ENCODE results near the gene APOBEC4.

Gene APOBEC4

DNA sequence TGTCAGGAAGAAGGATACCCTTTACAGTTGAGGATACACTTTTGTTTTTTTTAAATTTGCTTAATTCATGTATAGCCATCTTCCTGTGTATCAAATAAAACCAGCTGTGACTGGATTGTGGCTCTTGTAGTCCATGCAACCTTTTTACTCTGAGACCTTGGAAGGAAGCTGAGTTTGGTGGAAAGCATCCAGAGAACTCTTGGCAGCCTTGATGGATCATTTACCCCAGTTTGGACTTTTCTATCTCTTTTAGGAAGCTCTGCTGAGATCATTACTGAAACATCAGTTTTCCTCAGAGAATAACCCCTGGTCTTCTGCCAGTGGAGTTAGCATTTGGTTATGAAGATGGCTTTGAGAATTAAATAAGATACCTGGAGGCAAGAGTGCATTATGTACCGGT, 21.2 kb upstream of the APOBEC4 start:
- no peak for DNase-seq

DNA sequence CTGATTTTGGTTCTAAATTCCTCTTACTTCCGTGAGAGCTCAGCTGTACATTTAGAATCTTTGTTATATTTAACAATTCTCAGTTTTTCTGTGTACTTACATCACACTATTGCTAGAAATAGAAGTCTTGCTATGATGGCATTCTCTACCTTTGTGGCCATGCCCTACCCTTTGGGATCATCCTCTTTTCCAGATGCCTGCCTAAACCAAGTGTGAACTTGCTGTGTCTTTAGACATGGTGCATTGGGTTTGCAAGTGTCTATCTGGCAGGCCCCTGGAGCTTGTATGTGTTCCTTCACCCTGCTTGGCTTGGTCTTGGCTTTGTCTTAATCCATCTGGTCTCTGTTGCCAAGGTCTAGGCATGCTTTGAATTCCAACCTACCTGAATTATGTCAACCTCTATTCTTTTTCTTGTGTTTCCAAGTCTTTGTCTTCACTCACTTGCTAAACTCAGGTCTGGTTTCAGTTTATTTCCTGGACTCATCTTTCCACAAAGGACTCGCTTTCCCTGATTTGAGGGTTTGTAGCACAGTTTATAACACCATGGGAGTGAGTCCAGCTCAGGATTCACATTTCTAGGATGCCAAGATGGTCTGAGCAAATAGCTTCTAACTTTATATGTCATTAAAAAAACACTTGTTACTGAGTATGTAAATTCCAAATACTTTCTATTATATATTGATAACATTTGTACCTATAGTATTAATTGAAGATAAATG, 20.6 kb upstream of the APOBEC4 start:
- no peak for DNase-seq

DNA sequence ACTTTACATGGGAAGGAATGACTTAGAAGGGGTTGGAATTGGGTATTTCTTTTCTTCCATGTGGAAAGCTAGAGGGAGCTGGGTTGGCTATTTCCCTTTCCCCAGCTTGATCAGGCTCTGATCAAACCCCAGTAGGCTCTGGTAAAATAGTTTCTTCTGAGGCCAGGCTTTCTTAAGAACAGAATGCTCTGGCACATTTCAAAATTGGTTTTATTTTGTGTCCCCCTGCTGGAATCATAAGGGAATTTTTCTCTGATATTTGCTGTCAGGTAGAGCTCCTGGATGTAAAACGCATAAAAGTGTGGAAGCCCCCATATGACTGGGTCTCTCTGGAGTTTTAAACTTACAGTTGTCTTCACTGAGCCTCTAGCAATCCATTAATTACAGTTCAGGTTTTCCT, 17.1 kb upstream of the APOBEC4 start:
- no peak for DNase-seq

DNA sequence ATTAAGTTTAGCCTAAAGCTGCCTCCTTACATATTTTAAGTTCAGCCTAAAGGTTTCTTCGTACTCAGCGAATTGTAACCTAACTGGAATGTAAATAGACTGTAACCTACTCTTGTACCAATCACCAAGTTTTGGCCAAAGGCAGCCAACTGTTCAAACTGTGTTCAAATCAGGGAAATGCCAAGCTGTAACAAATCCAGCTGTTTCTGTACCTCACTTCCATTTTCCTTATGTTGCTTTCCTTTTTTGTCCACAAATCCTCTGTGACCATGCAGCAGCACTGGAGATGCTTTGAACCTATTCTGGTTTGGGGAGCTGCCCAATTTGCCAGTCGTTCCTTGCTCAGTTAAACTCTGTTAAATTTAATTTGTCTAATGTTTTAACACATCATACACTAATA, 3.2 kb upstream of the APOBEC4 start:
- no peak for DNase-seq

DNA sequence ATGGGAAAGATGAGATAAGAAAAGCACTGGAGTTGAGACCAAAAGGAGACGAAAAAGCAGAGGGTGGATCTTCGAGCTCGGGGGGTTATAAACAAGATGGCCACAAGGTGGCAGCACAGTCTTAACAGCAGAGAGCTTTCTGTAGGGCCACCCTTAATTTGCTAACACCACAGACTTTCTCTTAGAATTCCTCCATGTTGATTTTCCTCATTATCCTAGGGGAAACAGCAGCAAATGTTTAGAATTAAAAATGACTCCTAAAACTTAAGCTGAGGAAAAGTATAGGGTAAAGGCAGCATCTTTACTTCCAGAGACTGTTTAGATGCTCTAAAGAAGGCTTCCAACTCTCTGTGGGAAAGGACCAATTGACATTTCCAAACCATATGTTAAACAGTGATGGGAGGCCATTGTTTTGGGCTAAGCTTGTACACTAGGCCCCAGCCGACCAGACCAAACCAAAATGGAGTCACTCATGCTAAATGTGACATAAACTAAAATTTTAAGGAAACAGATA, 2.5 kb upstream of the APOBEC4 start:
- peak; percentile 88 for DNase-seq

DNA sequence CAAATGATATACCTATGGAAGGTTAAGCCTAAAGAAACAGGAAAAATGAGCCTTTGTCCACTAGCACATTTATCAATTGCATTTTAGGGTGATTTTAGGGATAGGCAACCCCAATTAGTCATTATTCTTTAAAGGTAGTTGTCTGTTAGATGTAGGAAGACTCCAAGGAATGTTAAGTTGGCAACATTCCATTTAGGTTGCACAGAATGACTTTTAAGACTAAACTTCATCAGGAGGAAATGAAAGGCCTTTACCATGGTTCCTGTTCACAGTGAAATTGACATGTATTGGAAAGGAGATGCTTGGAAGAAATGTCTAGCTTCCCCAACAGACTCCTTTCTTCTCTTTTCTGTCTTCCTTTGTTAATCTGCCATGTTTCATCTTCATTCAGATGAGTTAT, 1.6 kb upstream of the APOBEC4 start:
- no peak for DNase-seq

DNA sequence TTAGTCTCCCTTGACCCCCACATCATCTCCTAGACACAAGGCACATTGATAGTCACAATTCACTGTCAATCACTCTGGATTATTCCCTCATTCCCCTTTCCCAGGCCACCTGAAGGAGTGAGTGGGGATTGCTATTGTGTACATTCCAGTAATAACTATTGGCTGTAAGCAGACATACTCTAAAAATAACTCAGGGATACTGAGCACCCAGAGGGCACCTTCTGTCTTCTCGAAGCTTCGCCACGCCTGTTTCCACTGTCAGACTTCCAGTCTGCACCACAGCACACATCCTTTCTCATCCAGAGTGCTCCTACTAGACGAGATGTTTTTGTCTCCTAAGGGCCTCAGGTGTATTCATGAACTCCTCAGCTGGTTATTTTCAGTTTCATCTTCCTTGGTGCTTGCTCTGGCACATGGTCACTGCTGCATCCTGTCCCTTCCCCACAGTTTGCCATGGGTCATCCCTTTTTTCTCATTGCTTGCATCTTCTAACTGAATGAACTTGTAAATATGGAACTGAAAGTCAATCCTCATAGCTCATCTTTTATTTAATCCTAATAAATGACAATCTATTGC, 848 bp upstream of the APOBEC4 start:
- no peak for DNase-seq

DNA sequence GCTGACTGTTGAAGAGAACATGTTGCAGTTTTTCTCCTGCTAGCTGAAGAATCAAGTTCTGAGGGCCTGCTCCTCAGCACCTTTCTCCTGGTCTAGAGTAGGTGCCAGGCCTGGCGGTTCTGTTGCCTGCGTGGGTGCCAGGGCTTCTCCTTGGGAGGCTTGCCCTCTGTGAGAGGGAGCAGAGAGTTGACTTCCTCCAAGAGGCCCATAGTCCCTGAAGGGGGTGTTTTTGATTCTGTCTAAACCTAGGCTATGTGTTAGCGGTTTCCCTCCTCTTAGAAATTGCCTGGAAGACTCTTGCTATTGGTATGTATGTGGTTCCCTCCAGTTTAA, 312 bp upstream of the APOBEC4 start:
- DNase-seq, result peak; percentile 31

DNA sequence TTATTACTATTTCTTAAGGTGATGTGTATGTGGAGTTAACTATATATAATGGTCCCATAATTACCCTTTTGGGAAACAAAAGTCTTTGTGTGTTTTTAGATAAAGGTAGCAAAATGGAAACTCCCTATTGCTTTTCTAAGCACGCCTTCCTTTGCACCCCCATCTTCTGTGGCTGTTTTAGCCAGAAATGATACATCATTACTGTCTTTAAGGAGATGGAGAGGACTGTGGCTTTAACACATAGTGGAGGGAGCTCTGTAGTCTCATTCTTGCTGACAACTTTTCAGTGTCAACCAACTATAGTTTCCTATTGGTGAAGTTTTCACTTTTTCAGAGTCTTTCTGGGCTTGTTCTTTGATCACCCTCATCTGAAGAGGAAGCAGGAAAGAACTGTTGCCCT, 1.0 kb downstream of the APOBEC4 start:
- no peak for DNase-seq

DNA sequence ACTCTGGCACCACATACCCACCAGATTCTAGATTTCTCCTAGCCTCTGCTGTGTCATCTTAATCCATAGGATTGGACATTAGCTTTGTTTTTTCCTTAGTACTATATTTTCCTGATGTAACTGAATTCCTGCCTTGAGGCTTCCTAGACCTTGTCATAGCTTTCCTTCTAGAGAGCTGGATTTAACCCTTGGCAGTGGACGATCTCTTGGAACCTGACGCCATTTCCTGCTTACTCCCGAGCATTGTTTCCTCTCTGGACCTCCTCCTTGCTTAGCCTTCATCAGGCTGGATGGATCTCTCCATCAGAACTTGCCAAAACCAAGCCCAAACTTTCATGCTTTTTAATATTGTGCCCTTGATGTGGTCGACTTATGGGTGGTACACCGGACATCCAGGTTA, 1.5 kb downstream of the APOBEC4 start:
- no peak for DNase-seq

DNA sequence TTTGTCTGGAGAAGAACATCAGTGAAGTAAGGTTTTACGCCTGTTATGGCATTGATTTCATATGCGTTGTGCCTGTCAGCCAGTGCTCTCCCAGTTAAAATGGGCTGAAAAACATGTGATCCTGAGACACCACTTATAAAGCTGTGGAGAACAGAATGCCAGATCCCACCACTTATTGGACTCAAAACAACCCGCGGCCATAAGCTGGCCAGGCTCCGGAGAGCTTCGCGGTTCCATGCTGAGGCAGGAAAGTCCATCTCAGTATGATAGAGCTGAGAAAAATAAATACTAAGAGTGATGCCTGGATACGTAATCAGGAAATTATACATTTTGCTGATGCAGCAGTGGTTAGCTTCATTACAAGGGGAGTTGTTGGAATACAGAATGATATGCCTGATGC, 5.1 kb downstream of the APOBEC4 start:
- no peak for DNase-seq

DNA sequence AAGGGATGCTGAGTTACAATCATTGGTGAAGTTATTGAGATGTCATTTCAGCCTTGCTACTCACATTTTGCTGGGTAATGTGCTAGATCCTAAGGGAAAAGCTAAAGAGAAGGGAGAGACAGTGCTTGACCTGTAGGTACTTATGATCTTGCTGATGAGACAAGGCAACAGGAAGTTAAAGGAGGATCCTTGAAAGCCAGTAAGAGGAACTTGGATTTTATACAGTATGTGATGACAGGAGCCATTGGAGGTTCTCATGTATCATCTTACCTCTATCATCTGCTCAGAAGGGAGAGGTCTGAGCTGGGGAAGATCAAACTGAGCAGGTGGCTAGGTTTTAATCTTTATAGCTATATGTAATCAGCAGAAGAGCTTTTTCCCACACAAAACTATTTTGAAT, 6.3 kb downstream of the APOBEC4 start:
- DNase-seq, result no peak

DNA sequence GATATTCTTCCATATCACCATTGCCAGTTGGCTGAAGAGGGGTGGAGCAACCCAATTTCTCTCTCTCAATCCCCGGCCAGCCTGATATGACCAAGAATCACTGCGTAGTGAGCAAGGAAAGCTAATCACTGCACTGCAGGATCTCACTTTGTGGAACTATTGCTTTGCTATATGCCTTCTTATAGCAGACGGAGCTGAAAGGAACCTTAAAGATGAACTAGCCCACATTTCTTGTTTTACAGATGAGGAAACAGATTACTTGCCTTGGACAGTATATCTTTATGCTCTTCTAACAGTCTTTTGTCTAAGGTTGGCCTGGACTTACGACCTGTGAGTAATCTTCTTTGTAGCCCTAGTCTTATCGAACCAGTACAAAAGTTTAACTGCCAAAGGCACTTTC, 7.6 kb downstream of the APOBEC4 start:
- DNase-seq, result no peak

DNA sequence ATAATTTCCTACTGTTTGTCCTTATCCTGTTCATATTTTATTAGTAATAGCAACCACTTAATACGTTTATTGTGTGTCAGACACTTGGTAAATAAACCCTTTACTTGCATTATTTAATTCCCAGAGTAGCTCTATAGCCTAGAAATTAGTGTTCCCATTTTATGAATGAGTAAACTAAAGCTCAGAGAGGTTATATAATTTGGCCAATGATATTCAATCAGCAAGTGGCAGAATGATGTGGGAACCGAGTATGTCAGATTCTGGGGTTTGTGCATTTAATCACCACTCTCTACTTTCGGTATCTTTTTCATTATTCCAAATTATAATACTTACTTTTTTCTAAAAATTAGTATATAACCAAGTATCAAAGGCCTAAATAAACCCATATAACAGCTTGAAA, 10.9 kb downstream of the APOBEC4 start:
- no peak for DNase-seq

DNA sequence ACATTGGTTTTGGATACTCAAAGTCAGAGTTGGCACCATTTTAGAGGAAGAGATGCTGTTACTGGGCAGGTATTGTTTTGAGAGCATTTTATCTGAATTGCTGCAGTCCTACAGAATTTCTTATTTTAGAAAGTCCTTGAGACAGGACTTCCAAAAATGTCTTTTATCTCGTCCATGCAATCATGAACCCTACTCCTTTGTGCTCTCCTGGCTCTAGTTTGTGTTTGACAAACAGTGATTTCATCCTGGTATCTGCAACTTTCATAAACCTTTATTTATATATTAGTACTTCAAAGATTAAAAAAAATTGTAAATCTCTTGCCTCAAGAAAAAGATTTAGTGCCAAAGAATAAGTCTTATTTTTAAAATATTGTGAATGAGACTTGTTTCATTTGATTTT, 12.9 kb downstream of the APOBEC4 start:
- DNase-seq, result no peak

DNA sequence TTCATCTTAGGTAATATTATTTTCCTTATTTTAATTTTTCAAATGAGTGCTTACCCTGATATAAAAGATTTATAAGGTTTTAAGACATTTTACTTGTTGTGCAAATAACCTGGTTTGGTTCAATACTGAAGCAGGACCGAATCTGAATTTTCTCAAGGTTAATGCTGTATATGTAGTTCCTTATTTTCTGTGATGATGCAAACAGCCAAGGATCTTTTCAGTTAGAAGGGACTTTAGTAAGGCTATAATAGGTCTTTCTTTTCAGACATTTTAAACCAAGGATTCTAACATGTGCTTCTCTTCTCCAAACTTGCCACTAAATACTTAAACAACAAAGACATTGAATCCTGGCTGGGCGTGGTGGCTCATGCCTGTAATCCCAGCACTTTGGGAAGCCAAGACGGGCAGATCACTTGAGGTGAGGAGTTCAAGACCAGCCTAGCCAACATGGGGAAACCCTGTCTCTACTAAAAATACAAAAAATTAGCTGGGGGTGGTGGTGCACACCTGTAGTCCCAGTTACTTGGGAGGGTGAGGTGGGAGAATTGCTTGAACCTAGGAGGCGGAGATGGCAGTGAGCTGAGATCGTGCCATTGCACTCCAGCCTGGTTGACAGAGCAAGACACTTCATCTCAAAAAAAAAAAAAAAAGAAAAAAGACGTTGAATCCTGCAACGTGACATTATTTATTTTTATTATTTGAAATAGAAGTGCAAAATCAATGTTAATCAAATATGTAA, 14.3 kb downstream of the APOBEC4 start:
- no peak for DNase-seq

DNA sequence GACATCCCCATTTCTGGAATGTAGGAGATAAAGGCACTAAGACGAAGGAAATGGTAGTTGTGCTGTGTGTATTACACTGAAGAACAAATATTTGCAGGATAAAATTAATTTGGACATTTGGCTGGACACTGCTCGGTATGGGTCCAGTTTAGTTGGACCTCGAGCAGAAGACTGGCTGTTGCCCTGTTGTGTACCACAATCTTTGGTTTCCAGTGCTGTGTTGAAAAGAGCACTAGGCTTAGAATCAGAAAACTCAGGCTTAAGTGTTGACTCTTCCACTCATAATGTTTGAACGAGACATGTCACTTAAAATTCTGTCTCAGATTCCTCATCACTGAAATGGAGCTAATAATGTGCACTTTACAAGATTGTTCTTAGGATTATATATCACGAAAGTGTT, 16.3 kb downstream of the APOBEC4 start:
- peak; percentile 67 for DNase-seq

DNA sequence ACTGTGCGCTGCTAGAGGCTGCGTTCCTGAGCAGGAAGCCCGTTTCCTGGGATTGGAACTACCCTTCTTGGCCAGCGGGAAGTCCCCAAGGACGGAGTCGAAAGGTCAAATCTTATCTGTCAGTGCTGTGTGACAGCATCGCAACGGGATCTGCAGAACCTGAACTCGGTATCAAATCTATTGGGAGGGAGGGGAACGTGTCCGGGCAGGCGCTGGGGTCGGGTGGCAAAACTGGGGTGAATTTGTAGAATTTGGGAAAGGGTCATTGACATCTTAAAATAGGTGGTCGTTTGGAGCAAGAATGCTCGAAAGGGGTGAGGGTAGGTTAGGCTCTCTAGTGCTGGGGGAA, 16.8 kb downstream of the APOBEC4 start:
- no peak for DNase-seq

DNA sequence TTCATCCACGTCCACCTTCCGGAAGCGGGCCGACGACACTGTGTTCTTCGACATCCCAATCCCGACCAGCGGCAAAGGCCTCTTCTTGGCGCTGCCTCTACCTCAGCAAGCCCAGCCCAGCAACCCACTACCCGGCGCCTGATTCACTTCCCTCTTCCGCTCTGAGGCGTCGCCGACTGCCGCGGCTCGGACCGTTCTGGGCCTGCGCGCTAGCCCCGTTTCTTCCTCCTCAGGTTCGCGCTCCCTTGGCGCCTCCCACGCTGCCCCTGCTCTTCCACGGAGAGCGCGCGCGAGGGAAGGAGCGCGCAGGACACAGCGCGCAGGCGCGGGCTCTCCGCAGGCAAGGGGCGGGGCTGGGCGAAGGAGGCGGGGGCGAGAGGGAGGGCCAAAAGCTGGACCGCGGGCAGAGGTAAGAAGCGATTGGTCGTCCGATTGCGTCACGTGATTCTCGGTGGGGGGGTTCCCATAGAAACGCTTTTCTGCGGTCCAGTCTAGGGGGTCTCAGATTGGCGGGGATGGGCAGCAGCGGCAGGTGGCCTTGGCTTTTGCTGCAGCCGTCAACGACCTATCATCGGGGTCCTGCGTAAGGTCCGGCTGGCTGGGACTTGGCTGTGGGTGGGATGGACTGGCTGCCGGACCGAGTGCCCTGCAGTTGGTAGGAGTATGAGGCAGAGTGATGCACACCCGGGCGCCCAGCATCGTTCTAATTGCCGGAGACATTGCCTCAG, 17.3 kb downstream of the APOBEC4 start, which contains the start of gene ARPC5:
TSS of gene ARPC5 (minus strand) at position 178 of the 728 bp plus-strand sequence. CDS start at position 54, 124 bp downstream.
- peak; percentile 98 for DNase-seq

DNA sequence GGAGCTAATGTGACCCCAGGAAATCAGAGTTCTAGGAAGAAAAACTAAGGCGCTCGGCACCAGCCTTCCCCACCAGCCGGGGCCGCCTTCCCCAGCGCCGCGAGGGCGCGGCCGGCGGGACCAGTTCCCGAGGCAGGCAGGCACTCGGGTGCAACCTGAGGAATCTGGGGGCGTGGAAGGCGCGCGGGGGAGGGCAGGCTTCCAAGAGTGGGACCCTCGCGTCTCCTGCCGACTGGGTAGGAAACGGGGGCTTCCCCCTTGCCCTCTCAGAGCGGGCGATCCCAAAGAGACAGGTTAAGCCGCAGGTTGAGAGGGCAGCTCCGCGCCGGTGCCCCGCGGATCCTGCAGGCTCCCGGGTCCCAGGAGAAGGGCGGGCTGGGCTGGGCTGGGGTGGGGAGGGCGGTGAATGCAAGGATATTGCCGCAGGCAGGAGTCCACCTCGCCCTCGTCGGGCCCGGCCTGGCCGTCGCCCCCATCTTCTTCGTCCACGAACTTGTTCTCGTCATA, 18.0 kb downstream of the APOBEC4 start:
- DNase-seq, result peak; percentile 75

DNA sequence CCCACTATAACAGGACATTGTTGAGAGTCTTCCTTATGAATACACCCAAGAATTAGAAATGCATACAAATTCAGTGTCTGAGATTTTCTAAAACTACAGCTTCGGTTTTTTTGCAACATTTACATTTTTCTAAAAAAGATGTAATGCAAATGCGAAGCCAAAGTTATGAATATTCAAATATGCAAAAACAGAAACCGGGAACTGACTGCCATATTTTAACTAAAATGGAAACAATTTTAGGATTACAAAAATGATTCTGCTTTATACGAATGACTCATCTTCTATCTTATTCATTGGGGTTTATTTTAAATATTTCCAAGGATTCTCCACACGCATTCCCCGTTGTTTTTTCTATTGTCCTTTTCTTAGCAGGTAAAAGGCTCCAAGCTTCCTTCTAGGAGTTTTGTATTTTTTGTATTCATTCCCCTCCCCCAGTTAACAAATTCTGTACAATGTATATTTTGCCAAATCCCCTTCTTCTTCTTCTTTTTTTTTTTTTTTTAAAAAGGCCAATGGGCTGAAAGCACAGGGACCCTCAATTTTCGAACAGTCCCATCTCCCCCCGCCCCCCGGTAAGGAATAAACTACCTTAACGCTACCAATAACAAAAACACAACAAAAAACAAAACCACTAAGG, 18.6 kb downstream of the APOBEC4 start:
- DNase-seq, result peak; percentile 30

DNA sequence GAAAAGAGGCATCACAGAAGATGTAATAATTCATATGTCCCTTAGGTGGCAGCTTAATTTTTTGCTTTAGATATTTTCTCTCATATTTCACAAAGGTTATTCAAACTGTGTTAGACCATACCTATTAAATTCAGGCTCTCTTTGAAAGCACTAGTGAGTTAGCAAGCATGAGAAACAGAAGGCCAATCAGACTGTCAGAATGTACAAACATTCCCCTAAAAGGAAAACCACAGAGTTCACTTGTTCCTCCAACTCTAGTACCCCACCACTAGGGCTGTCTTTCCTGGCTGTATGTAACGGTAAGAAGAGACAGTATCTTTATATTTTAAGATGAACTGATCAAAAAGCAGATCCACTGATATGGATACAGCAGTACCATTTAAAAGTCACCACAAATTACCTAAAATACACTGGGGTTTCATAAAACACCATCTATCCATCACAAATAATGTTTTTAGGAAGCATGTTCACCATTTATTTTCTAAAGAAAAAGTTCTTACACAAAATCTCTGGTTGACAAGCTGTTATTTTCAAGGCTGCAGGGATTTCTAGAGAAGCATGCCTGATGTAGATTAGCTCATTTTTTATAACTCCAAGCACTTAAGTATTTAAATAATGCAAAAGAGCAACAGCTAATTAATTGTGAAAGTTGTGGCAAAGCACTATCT, 19.3 kb downstream of the APOBEC4 start:
- DNase-seq, result peak; percentile 61
